Osteocyte (in vitro differentiated cells): ENCODE data around the gene XRCC3. TPM values are rescaled to one million over a fixed set of nuclear protein-coding genes. Genes with fewer than 3 reads are reported as not detected.
A peak's percentile ranks its signal among the peaks of the same experiment; 100 is the strongest.

Experiments used
- DNase-seq: peaks from one replicate; pipeline ENCODE4 v3.0.0; 2021; ENCODE audit warnings: mixed read lengths; ENCODE audit not compliant: unreplicated experiment; ENCODE audit errors: extremely low spot score
- H3K27ac Mint-ChIP-seq: one replicate; pipeline ENCODE4 v1.8.0; 2021; ENCODE audit warnings: mild to moderate bottlenecking, mixed read lengths; ENCODE audit not compliant: unreplicated experiment
- H3K27me3 Mint-ChIP-seq: one replicate; pipeline ENCODE4 v1.8.0; 2021; ENCODE audit warnings: mixed read lengths; ENCODE audit not compliant: unreplicated experiment
- H3K36me3 Mint-ChIP-seq: one replicate; pipeline ENCODE4 v1.8.0; 2021; ENCODE audit warnings: mixed read lengths; ENCODE audit not compliant: unreplicated experiment
- H3K4me1 Mint-ChIP-seq: one replicate; pipeline ENCODE4 v1.8.0; 2021; ENCODE audit warnings: mixed read lengths; ENCODE audit not compliant: unreplicated experiment
- H3K4me3 Mint-ChIP-seq: one replicate; pipeline ENCODE4 v1.8.0; 2021; ENCODE audit warnings: mild to moderate bottlenecking, moderate library complexity, mixed read lengths; ENCODE audit not compliant: unreplicated experiment
- H3K9me3 Mint-ChIP-seq: one replicate; pipeline ENCODE4 v1.8.0; 2021; ENCODE audit warnings: mixed read lengths; ENCODE audit not compliant: unreplicated experiment
- total RNA-seq: library from RNA; stranded (reverse); gene quantifications from 2 replicates; pipeline ENCODE4 v1.2.1, GENCODE V29; 2021
- TF ChIP-seq, protein P1 (sequence below): fragments of 200-600 bp; sonication (generic); IDR thresholded peaks from 2 replicates; pipeline ENCODE4 v1.5.0; 2021; ENCODE audit warnings: antibody characterized with exemption, mild to moderate bottlenecking, moderate library complexity

XRCC3 gene
- total RNA-seq, 1 donor from 2014 or later = 7.5 TPM

GRCh38 chr14:103663506-103663905, 51.7 kb downstream of the XRCC3 start:
- H3K27me3 Mint-ChIP-seq = no peaks in the 10 kb centered on the region
- no peak overlapping the region for H3K4me3 Mint-ChIP-seq
- H3K4me1 Mint-ChIP-seq = peaks cover 36% of the 10 kb centered on the region
- TF ChIP-seq, protein P1, sequence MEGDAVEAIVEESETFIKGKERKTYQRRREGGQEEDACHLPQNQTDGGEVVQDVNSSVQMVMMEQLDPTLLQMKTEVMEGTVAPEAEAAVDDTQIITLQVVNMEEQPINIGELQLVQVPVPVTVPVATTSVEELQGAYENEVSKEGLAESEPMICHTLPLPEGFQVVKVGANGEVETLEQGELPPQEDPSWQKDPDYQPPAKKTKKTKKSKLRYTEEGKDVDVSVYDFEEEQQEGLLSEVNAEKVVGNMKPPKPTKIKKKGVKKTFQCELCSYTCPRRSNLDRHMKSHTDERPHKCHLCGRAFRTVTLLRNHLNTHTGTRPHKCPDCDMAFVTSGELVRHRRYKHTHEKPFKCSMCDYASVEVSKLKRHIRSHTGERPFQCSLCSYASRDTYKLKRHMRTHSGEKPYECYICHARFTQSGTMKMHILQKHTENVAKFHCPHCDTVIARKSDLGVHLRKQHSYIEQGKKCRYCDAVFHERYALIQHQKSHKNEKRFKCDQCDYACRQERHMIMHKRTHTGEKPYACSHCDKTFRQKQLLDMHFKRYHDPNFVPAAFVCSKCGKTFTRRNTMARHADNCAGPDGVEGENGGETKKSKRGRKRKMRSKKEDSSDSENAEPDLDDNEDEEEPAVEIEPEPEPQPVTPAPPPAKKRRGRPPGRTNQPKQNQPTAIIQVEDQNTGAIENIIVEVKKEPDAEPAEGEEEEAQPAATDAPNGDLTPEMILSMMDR = no peak
- no peaks in the 10 kb centered on the region for H3K9me3 Mint-ChIP-seq
- H3K36me3 Mint-ChIP-seq = peaks cover 32% of the 10 kb centered on the region
- peak overlapping the region; percentile 92 for H3K27ac Mint-ChIP-seq
- DNase-seq = no peak

DNA sequence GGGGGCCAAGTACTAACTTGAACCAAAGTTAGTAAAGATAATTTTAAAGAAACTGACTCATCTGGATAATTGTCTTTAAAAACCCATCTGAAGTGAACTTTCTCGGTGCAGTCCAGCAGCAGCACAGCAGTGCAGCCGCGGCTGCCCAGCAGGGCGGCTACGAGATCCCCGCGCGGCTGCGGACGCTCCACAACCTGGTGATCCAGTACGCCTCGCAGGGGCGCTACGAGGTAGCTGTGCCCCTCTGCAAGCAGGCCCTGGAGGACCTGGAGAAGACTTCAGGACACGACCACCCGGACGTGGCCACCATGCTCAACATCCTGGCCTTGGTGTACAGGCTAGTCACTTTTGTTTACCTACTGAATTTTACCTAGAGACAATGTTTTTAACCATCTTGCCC, 52.7 kb downstream of the XRCC3 start:
- no peak for DNase-seq
- TF ChIP-seq, protein P1 = no peak
- Mint-ChIP-seq H3K9me3 (no peaks in the 10 kb centered on the region), H3K4me1 (peaks cover 36% of the 10 kb centered on the region), H3K36me3 (peaks cover 32% of the 10 kb centered on the region), H3K4me3 (no peak overlapping the region), H3K27ac (peak overlapping the region; percentile 64), H3K27me3 (no peaks in the 10 kb centered on the region)

DNA sequence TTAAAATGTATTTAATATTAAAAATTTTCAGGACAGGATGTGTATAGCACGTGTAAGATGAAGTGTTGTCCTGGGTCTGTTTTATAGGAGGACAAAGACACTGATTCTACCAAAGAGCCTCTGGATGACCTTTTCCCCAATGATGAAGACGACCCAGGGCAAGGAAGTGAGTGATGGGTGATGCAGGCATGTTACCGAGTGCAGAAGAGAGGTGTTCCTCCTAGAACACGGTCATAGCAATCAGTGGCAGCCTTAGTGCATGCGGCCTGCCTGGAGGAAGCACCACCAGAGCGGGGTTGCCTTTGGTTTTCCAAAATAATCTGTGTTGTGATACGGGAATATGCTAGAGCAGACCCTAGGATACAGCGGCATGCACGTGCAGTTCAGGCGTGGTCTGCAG, 53.2 kb downstream of the XRCC3 start:
- Mint-ChIP-seq H3K9me3 (no peaks in the 10 kb centered on the region), H3K4me3 (no peak overlapping the region), H3K36me3 (peaks cover 30% of the 10 kb centered on the region), H3K4me1 (peaks cover 36% of the 10 kb centered on the region), H3K27me3 (no peaks in the 10 kb centered on the region), H3K27ac (peak overlapping the region; percentile 64)
- DNase-seq = no peak
- TF ChIP-seq, protein P1 = no peak

DNA sequence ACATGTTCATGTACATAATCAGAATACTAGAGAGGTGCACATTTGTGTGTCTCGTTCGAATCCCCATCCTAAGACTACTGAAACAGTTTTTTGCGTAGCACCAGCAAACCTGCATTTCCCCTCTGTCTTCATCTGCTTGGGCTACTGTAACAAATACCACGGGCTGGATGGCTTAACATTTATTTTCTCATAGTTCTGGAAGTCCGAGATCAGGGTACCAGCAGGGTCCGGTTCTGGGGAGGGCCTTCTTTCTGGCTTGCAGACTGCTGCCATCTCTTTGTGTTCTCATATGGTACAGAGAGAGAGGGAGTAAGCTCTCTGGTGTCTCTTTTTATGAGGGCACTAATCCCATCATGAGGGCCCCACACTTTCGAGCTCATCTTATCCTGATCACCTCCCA, 55.6 kb downstream of the XRCC3 start:
- H3K27me3 Mint-ChIP-seq = no peaks in the 10 kb centered on the region
- no peak overlapping the region for H3K4me3 Mint-ChIP-seq
- TF ChIP-seq, protein P1 = no peak
- no peaks in the 10 kb centered on the region for H3K9me3 Mint-ChIP-seq
- peaks cover 33% of the 10 kb centered on the region for H3K36me3 Mint-ChIP-seq
- peak overlapping the region; percentile 38 for H3K27ac Mint-ChIP-seq
- peaks cover 25% of the 10 kb centered on the region for H3K4me1 Mint-ChIP-seq
- no peak for DNase-seq

GRCh38 chr14:103657471-103657870, 57.8 kb downstream of the XRCC3 start:
- peaks cover 22% of the 10 kb centered on the region for H3K4me1 Mint-ChIP-seq

More at GRCh38 chr14:103657471-103657870, 57.8 kb downstream of the XRCC3 start:
- peaks cover 36% of the 10 kb centered on the region for H3K36me3 Mint-ChIP-seq
- no peak overlapping the region for H3K4me3 Mint-ChIP-seq
- no peaks in the 10 kb centered on the region for H3K9me3 Mint-ChIP-seq
- DNase-seq = no peak
- no peak overlapping the region for H3K27ac Mint-ChIP-seq
- TF ChIP-seq, protein P1 = no peak
- H3K27me3 Mint-ChIP-seq = no peaks in the 10 kb centered on the region
